Activated CD8-positive, alpha-beta memory T cell treated with anti-CD3 and anti-CD28 coated beads for 48 hours (primary cell): Measurements from ENCODE around the gene OTULIN.

Experiments used
- DNase-seq, 3 experiments: peaks; one replicate each; pipeline ENCODE4 v3.0.0-alpha.2; 2020; ENCODE audit warnings: low read depth in 2 of 3, low spot score in 2 of 3

OTULIN gene

GRCh38 chr5:14718778-14719177, 54.3 kb downstream of the OTULIN start:
- DNase-seq: no peak

- no peak for DNase-seq
These were observed 55.9 kb downstream of the OTULIN start for GRCh38 chr5:14720236-14720923.

GRCh38 chr5:14721990-14722656, 57.6 kb downstream of the OTULIN start:
- DNase-seq: no peak

GRCh38 chr5:14722923-14723322, 58.4 kb downstream of the OTULIN start:
- no peak for DNase-seq

GRCh38 chr5:14723701-14724132, 59.2 kb downstream of the OTULIN start:
- DNase-seq: no peak

- no peak for DNase-seq
These were observed 60.1 kb downstream of the OTULIN start for GRCh38 chr5:14724633-14725032.

- DNase-seq: no peak
These were observed 61.7 kb downstream of the OTULIN start for GRCh38 chr5:14726066-14726838.

- peak; percentile 35 to 55 (median 42) for DNase-seq
These were observed 62.9 kb downstream of the OTULIN start for GRCh38 chr5:14727428-14727865.

- no peak for DNase-seq
These were observed 63.5 kb downstream of the OTULIN start for GRCh38 chr5:14727928-14728458.

- DNase-seq: no peak
These were observed 64.0 kb downstream of the OTULIN start for GRCh38 chr5:14728459-14728938.

GRCh38 chr5:14729448-14730385, 65.2 kb downstream of the OTULIN start:
- no peak for DNase-seq

GRCh38 chr5:14730466-14730865, 65.9 kb downstream of the OTULIN start:
- no peak for DNase-seq

- no peak for DNase-seq
These were observed 66.4 kb downstream of the OTULIN start for GRCh38 chr5:14730881-14731280.

- DNase-seq: no peak
These were observed 68.5 kb downstream of the OTULIN start for GRCh38 chr5:14732991-14733390.

GRCh38 chr5:14733661-14734060, 69.1 kb downstream of the OTULIN start:
- DNase-seq: no peak

- no peak for DNase-seq
These were observed 69.9 kb downstream of the OTULIN start for GRCh38 chr5:14734396-14734795.

GRCh38 chr5:14735944-14736343, 71.4 kb downstream of the OTULIN start:
- no peak for DNase-seq

- DNase-seq: no peak
These were observed 72.8 kb downstream of the OTULIN start for GRCh38 chr5:14737291-14737690.

GRCh38 chr5:14738050-14738449, 73.5 kb downstream of the OTULIN start:
- no peak for DNase-seq

GRCh38 chr5:14739538-14739937, 75.0 kb downstream of the OTULIN start:
- no peak for DNase-seq
